GM18951 (cell line): ENCODE measurements around the gene IL17F.
A peak's percentile ranks its signal among the peaks of the same experiment; 100 is the strongest.

Source experiments
- POLR2A ChIP-seq: IDR thresholded peaks from 4 replicates; pipeline ENCODE4 v1.6.1; 2011; ENCODE audit warnings: mild to moderate bottlenecking; ENCODE audit not compliant: insufficient read length, insufficient read depth; ENCODE audit errors: extremely low read depth
- in situ Hi-C: fragments of 300-500 bp; cut with MboI; formaldehyde crosslinking; loops from one replicate; pipeline ENCODE4 v1.12.0; 2022; ENCODE audit warnings: low sequenced_read_pairs, mixed read lengths, inconsistent platforms; ENCODE audit not compliant: unreplicated experiment

Gene IL17F

DNA sequence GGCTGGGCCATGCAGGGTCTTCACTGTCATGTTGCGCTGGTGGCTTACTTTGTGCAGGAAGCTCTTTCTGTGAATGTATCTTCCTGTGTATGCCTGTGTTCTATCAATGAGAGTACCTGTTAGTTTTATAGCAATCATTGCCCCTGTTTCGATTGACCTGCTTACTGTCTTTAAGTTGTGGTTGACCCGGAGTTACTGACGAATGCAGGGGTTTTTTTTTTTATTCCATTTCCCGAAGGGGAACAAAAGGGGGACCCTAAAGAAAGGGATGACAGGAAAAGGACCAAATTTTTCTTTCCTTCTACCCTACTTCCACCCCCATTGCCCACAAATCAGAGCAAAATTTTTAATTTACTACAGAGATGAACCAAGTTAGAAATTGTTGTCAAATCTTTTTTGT lies at the start of gene IL17F:
TSS of gene IL17F (minus strand) at position 101 of the 400 bp plus-strand sequence. CDS start at position 30, 71 bp downstream.
- no peak for TF ChIP-seq POLR2A
- in situ Hi-C loops = no loop called here

DNA sequence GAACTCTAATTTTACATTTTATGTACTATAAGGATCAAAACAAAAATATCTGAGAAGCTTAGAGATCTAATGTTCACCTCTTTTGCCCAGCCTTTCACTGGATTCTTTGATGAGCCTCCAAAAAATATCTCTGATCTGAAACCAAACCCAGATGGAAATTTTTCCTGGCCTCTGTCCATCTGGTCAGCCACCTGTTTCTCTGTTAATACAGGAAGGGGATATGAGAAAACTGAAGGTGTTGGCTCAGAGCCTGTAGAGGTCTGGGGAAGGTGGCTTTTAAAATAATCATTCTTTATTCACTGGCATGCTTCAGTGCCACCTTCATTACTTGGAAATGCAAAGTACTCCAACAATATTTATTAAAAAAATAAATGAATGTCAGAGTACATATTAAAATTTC lies 48.8 kb upstream of the IL17F start:
- in situ Hi-C loops = loop anchor here (10.0 kb wide), 1 partner anchor 372 kb away; no protein-coding TSS in a partner anchor
- no peak for TF ChIP-seq POLR2A

- in situ Hi-C loops = loop anchor here (5.0 kb wide), 1 partner anchor 108 kb away; no protein-coding TSS in a partner anchor
- no peak for TF ChIP-seq POLR2A
Observed at GRCh38 chr6:52288841-52289240, 44.5 kb upstream of the IL17F start.

DNA sequence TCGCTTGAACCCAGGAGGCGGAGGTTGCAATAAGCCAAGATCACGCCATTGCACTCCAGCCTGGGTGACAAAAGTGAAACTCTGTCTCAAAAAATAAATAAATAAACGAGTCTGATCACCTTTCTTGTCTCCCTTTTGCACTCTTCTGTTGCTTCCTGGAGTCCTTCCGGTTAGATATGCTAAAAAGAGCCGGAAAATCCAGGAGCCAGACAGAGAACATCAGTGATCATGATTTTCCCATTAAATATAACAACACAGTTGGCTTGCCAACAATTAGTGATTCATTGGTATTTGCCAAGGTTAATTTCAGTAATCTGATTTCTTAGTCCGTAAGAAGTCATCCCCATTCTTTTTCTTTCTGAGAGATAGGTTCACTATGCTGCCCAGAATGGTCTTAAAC lies 43.9 kb upstream of the IL17F start:
- TF ChIP-seq POLR2A = no peak
- in situ Hi-C loops = loop anchor here (5.0 kb wide), 1 partner anchor 109 kb away; no protein-coding TSS in a partner anchor

- no peak for TF ChIP-seq POLR2A
Observed at GRCh38 chr6:52286798-52287432, 42.6 kb upstream of the IL17F start.

GRCh38 chr6:52285177-52286068 lies 41.1 kb upstream of the IL17F start:
- in situ Hi-C loops = loop anchor here (5.0 kb wide), 1 partner anchor 112 kb away; no protein-coding TSS in a partner anchor
- TF ChIP-seq POLR2A = no peak

More at GRCh38 chr6:52286798-52287432, 42.6 kb upstream of the IL17F start:
- in situ Hi-C loops = loop anchor here (5.0 kb wide), 1 partner anchor 110 kb away; no protein-coding TSS in a partner anchor

DNA sequence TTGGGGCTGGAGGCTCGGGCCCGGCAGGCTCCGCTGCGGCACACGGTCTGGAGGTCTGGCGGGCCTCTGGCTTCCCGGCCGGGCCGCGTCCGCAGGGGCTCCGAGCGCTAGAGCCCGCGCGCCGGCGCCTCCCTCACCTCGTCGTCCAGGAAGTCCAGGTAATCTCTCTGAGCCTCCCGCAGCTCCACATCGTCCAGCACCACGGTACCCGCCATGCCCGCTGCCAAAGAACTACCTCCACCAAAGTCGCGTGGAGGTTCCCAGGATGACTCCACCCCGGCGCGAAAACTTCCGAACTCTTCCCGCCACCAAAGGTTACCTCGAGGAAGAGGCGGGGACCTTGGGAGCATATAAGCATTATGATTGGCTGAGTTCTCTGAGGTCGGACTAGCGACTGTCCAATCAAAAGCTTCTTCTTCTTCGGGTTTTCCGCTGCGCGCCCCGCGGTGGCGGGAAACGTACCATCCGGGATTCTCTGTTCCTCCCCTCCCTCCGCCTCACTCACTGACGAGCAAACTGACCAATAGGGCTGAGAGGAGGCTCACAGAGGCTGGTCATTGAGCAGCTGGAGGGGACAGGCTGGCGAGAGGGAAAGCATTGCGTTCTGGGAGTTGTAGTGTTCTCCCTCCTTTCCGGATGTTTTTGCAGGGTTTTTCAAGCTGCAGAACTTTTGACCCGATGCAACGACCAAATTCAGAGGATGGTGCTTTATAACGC lies 40.3 kb upstream of the IL17F start, which contains the start of gene MCM3:
TSS of gene MCM3 (minus strand) at position 283 of the 717 bp plus-strand sequence. CDS start at position 215, 68 bp downstream.
- TF ChIP-seq POLR2A = peak; percentile 77
- in situ Hi-C loops = loop anchor here (5.0 kb wide), 1 partner anchor 113 kb away; no protein-coding TSS in a partner anchor

DNA sequence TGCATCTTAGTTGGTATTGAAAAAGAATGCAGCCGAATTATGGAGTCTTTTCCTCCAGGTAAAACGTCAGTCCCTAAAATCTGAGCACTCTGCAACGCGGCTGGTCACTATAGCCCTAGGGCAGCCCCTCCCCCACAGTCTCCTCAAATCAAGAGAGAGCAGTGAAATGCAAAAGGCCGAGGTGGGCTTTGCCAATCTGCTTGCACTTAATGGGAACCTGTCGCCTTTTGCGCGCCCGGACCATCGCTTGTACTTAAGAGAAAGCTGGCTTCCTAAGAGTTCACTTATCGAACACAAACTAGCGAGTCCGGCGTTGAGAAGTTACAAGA lies 39.8 kb upstream of the IL17F start:
- in situ Hi-C loops = no loop called here
- TF ChIP-seq POLR2A = no peak

GRCh38 chr6:52283111-52283510 lies 38.8 kb upstream of the IL17F start:
- no peak for TF ChIP-seq POLR2A
- in situ Hi-C loops = no loop called here

GRCh38 chr6:52276130-52276529 lies 31.8 kb upstream of the IL17F start:
- in situ Hi-C loops = no loop called here
- TF ChIP-seq POLR2A = no peak

- in situ Hi-C loops = no loop called here
- TF ChIP-seq POLR2A = no peak
Observed at GRCh38 chr6:52271852-52272460, 27.7 kb upstream of the IL17F start.

GRCh38 chr6:52263709-52264540 lies 19.6 kb upstream of the IL17F start:
- no peak for TF ChIP-seq POLR2A
- in situ Hi-C loops = no loop called here
